ENCODE measurements around the gene TP53RK.

TP53RK gene

GRCh38 chr20:46646659-46647380 is 42.4 kb downstream of the TP53RK start:
- no peaks in the 10 kb centered on the region for H3K4me1 ChIP-seq (ENCODE audit: insufficient read depth, poor library complexity, severe bottlenecking)
- no peak overlapping the region for H3K4me3 ChIP-seq (ENCODE audit: severe bottlenecking)
- no peaks in the 10 kb centered on the region for H3K9me3 ChIP-seq (ENCODE audit: severe bottlenecking)
- TF ChIP-seq CTCF (IDR thresholded peaks at IDR 0.05; ENCODE audit: poor library complexity, severe bottlenecking) = no peak
- DNase-seq (ENCODE audit: low spot score) (no peak), ATAC-seq (ENCODE audit: low read depth) (no peak)
- H3K27ac ChIP-seq (ENCODE audit: poor library complexity, severe bottlenecking) = no peak overlapping the region
- H3K27me3 ChIP-seq (ENCODE audit: insufficient read depth, poor library complexity, severe bottlenecking) = peaks cover 10% of the 10 kb centered on the region
- no peaks in the 10 kb centered on the region for H3K36me3 ChIP-seq (ENCODE audit: low read depth)

GRCh38 chr20:46646122-46646521 is 43.1 kb downstream of the TP53RK start:
- H3K27ac ChIP-seq (ENCODE audit: poor library complexity, severe bottlenecking) = no peak overlapping the region
- DNase-seq (ENCODE audit: low spot score) = no peak
- H3K4me3 ChIP-seq (ENCODE audit: severe bottlenecking) = no peak overlapping the region
- no peaks in the 10 kb centered on the region for H3K9me3 ChIP-seq (ENCODE audit: severe bottlenecking)
- H3K27me3 ChIP-seq (ENCODE audit: insufficient read depth, poor library complexity, severe bottlenecking) = peaks cover 4% of the 10 kb centered on the region
- no peaks in the 10 kb centered on the region for H3K36me3 ChIP-seq (ENCODE audit: low read depth)
- no peak for TF ChIP-seq CTCF (IDR thresholded peaks at IDR 0.05; ENCODE audit: poor library complexity, severe bottlenecking)
- no peak for ATAC-seq (ENCODE audit: low read depth)
- no peaks in the 10 kb centered on the region for H3K4me1 ChIP-seq (ENCODE audit: insufficient read depth, poor library complexity, severe bottlenecking)

GRCh38 chr20:46644733-46645132 is 44.5 kb downstream of the TP53RK start:
- DNase-seq (ENCODE audit: low spot score) (no peak), ATAC-seq (ENCODE audit: low read depth) (no peak)
- TF ChIP-seq CTCF (IDR thresholded peaks at IDR 0.05; ENCODE audit: poor library complexity, severe bottlenecking) = no peak
- Histone ChIP-seq H3K9me3 (ENCODE audit: severe bottlenecking) (no peaks in the 10 kb centered on the region), H3K27ac (ENCODE audit: poor library complexity, severe bottlenecking) (no peak overlapping the region), H3K27me3 (ENCODE audit: insufficient read depth, poor library complexity, severe bottlenecking) (no peaks in the 10 kb centered on the region), H3K4me3 (ENCODE audit: severe bottlenecking) (no peak overlapping the region), H3K4me1 (ENCODE audit: insufficient read depth, poor library complexity, severe bottlenecking) (no peaks in the 10 kb centered on the region), H3K36me3 (ENCODE audit: low read depth) (no peaks in the 10 kb centered on the region)

GRCh38 chr20:46644160-46644559 is 45.1 kb downstream of the TP53RK start:
- Histone ChIP-seq H3K4me1 (ENCODE audit: insufficient read depth, poor library complexity, severe bottlenecking) (no peaks in the 10 kb centered on the region), H3K36me3 (ENCODE audit: low read depth) (no peaks in the 10 kb centered on the region), H3K4me3 (ENCODE audit: severe bottlenecking) (no peak overlapping the region), H3K27me3 (ENCODE audit: insufficient read depth, poor library complexity, severe bottlenecking) (no peaks in the 10 kb centered on the region), H3K27ac (ENCODE audit: poor library complexity, severe bottlenecking) (no peak overlapping the region), H3K9me3 (ENCODE audit: severe bottlenecking) (no peaks in the 10 kb centered on the region)
- ATAC-seq (ENCODE audit: low read depth) (no peak), DNase-seq (ENCODE audit: low spot score) (no peak)
- TF ChIP-seq CTCF (IDR thresholded peaks at IDR 0.05; ENCODE audit: poor library complexity, severe bottlenecking) = no peak

GRCh38 chr20:46642969-46643343 is 46.3 kb downstream of the TP53RK start:
- no peak for DNase-seq (ENCODE audit: low spot score)
- ATAC-seq (ENCODE audit: low read depth) = no peak

More at GRCh38 chr20:46642969-46643343, 46.3 kb downstream of the TP53RK start:
- Histone ChIP-seq H3K4me1 (ENCODE audit: insufficient read depth, poor library complexity, severe bottlenecking) (no peaks in the 10 kb centered on the region), H3K27ac (ENCODE audit: poor library complexity, severe bottlenecking) (no peak overlapping the region), H3K27me3 (ENCODE audit: insufficient read depth, poor library complexity, severe bottlenecking) (no peaks in the 10 kb centered on the region), H3K9me3 (ENCODE audit: severe bottlenecking) (no peaks in the 10 kb centered on the region), H3K36me3 (ENCODE audit: low read depth) (no peaks in the 10 kb centered on the region), H3K4me3 (ENCODE audit: severe bottlenecking) (no peak overlapping the region)
- TF ChIP-seq CTCF (IDR thresholded peaks at IDR 0.05; ENCODE audit: poor library complexity, severe bottlenecking) = no peak

Data from RWPE2 (cell line).